T-cell (primary cell): ENCODE data around the gene DTX2. TPM values are rescaled to one million over a fixed set of nuclear protein-coding genes. Genes with fewer than 3 reads are reported as not detected.
"Not testable (repeated sequence)": the region's sequence is repeated elsewhere in the genome, so short reads cannot be mapped to it uniquely, and the experiment has no call there.

ENCODE experiments used
- ATAC-seq, 4 experiments: fragments of 200-7000 bp in 3 of 4; fragments of 150-1000 bp in 1 of 4; cut with Tn5 transposase; replicated peaks in 1 of 4; 1 replicate in 3 of 4; 2 replicates in 1 of 4; pipeline ENCODE4 v1.10.0; 2021; ENCODE audit warnings: moderate library complexity in 3 of 4, mild to moderate bottlenecking in 2 of 4, moderate number of reproducible peaks in 1 of 4
- CTCF ChIA-PET, 2 donors: fragments of 300-600 bp; sonication (Branson Sonifier 250); formaldehyde crosslinking; loops; one replicate each; lab custom pipeline; 2022; ENCODE audit warnings: antibody characterized with exemption in 2 of 2; lab: Charles Lee
- POLR2A ChIA-PET, 2 donors: fragments of 300-600 bp; sonication (Branson Sonifier 250); formaldehyde crosslinking; loops; one replicate each; lab custom pipeline; 2022; ENCODE audit warnings: antibody characterized with exemption in 2 of 2; lab: Charles Lee
- DNase-seq, 35 experiments: peaks; one replicate each; pipeline versions ENCODE4 v3.0.0 to v3.0.0-alpha.2; 2013 to 2023
- H3K27ac ChIP-seq: one replicate; pipeline ENCODE4 v1.5.1; 2013; ENCODE audit warnings: low read length
- H3K27me3 ChIP-seq, 2 experiments: replicated peaks in 1 of 2; 1 replicate in 1 of 2; 2 replicates in 1 of 2; pipeline versions ENCODE4 v1.6.1 to v1.7.0; 2013; ENCODE audit warnings: low read length in 1 of 2, mixed read lengths in 1 of 2; ENCODE audit not compliant: control insufficient read depth in 2 of 2, insufficient read depth in 2 of 2; ENCODE audit errors: extremely low read depth in 1 of 2
- H3K36me3 ChIP-seq, 2 donors: 1 replicate in 1 of 2; 2 replicates in 1 of 2; pipeline versions ENCODE4 v1.6.1 to v1.7.0; 2013; ENCODE audit warnings: low read length in 1 of 2; ENCODE audit not compliant: control insufficient read depth in 2 of 2, insufficient read depth in 1 of 2; ENCODE audit errors: extremely low read depth in 1 of 2
- H3K4me1 ChIP-seq, 2 experiments: 1 replicate in 1 of 2; 2 replicates in 1 of 2; pipeline versions ENCODE4 v1.6.1 to v1.7.0; 2013; ENCODE audit warnings: low read length in 2 of 2, mixed read lengths in 1 of 2; ENCODE audit not compliant: insufficient read depth in 2 of 2, control insufficient read depth in 1 of 2; ENCODE audit errors: extremely low read depth in 1 of 2
- H3K4me3 ChIP-seq, 2 donors: 1 replicate in 1 of 2; 2 replicates in 1 of 2; pipeline versions ENCODE4 v1.5.1 to v1.7.0; 2013; ENCODE audit warnings: mild to moderate bottlenecking in 2 of 2, low read length in 1 of 2, moderate library complexity in 1 of 2; ENCODE audit not compliant: control insufficient read depth in 1 of 2; ENCODE audit errors: extremely low read depth in 1 of 2
- H3K9me3 ChIP-seq: 2 replicates; pipeline ENCODE4 v1.7.0; 2013
- H3K27ac Mint-ChIP-seq, 2 donors: one replicate each; pipeline ENCODE4 v1.8.0; 2020 to 2021; ENCODE audit warnings: mild to moderate bottlenecking in 2 of 2, mixed read lengths in 2 of 2
- H3K27me3 Mint-ChIP-seq, 2 donors: one replicate each; pipeline ENCODE4 v1.8.0; 2021 to 2022; ENCODE audit warnings: mixed read lengths in 2 of 2
- H3K36me3 Mint-ChIP-seq: one replicate; pipeline ENCODE4 v1.8.0; 2021; ENCODE audit warnings: mixed read lengths
- H3K4me1 Mint-ChIP-seq, 3 donors: one replicate each; pipeline ENCODE4 v1.8.0; 2020 to 2022; ENCODE audit warnings: mixed read lengths in 3 of 3, mild to moderate bottlenecking in 1 of 3
- H3K4me3 Mint-ChIP-seq, 3 donors: one replicate each; pipeline ENCODE4 v1.8.0; 2020 to 2022; ENCODE audit warnings: mild to moderate bottlenecking in 3 of 3, mixed read lengths in 3 of 3, moderate library complexity in 3 of 3
- H3K9me3 Mint-ChIP-seq, 3 donors: one replicate each; pipeline ENCODE4 v1.8.0; 2020 to 2022; ENCODE audit warnings: mixed read lengths in 3 of 3
- WGBS: methylation state at CpG from one replicate; pipeline ENCODE4 v1.1.5; 2013; ENCODE audit warnings: missing lambda C conversion rate; ENCODE audit not compliant: insufficient coverage; 5-methylcytosine and 5-hydroxymethylcytosine counted together
- total RNA-seq, 35 experiments: library from RNA in 6 of 35; stranded (reverse) in 6 of 35; fragments of 120-200 nt in 1 of 35; gene quantifications; one replicate each; pipeline versions ENCODE4 v1.2.1 to v1.2.4 and lab custom pipeline; 2013 to 2026

The DTX2 gene
- total RNA-seq, 5 donors from 2014 or later (not counting 1 experiment from before 2014, with no cell fraction given), result 29.0 to 56.6 (median 42.3) TPM

GRCh38 chr7:76497918-76498582 is 36.5 kb downstream of the DTX2 start:
- WGBS, result no CpG with 5 or more reads among the region's 27 CpGs
- POLR2A ChIA-PET, H3K9me3 Mint-ChIP-seq, ATAC-seq, H3K27ac ChIP-seq, H3K27me3 Mint-ChIP-seq, H3K4me1 Mint-ChIP-seq, H3K9me3 ChIP-seq, DNase-seq, H3K27me3 ChIP-seq, H3K4me3 Mint-ChIP-seq, CTCF ChIA-PET, H3K4me3 ChIP-seq, H3K36me3 ChIP-seq, H3K27ac Mint-ChIP-seq, H3K4me1 ChIP-seq: not testable (repeated sequence)
- peaks cover 15% of the 10 kb centered on the region for H3K36me3 Mint-ChIP-seq

GRCh38 chr7:76498583-76499200 is 37.2 kb downstream of the DTX2 start:
- H3K9me3 ChIP-seq, H3K27ac Mint-ChIP-seq, H3K9me3 Mint-ChIP-seq, H3K4me3 ChIP-seq, H3K4me1 ChIP-seq, H3K4me1 Mint-ChIP-seq, POLR2A ChIA-PET, ATAC-seq, H3K4me3 Mint-ChIP-seq, H3K27ac ChIP-seq, H3K36me3 ChIP-seq, H3K27me3 Mint-ChIP-seq, H3K27me3 ChIP-seq, DNase-seq, CTCF ChIA-PET: not testable (repeated sequence)
- WGBS, result no CpG with 5 or more reads among the region's 10 CpGs
- H3K36me3 Mint-ChIP-seq, result peaks cover 18% of the 10 kb centered on the region

GRCh38 chr7:76499201-76499923 is 37.9 kb downstream of the DTX2 start:
- H3K36me3 ChIP-seq, H3K4me3 Mint-ChIP-seq, POLR2A ChIA-PET, H3K9me3 ChIP-seq, H3K4me1 Mint-ChIP-seq, H3K27ac ChIP-seq, H3K27me3 Mint-ChIP-seq, H3K9me3 Mint-ChIP-seq, H3K4me1 ChIP-seq, H3K4me3 ChIP-seq, H3K27me3 ChIP-seq: not testable (repeated sequence)
- no CpG with 5 or more reads among the region's 28 CpGs for WGBS
- CTCF ChIA-PET, result interaction anchor here in 1 of 2 donors (0.5 kb wide), 1 partner anchor 322 kb away, joined by 3 read pairs; no protein-coding TSS in a partner anchor
- Mint-ChIP-seq H3K27ac (peak overlapping the region in 1 of 2 donors; percentile 16), H3K36me3 (peaks cover 18% of the 10 kb centered on the region)
- DNase-seq (peak in 2 of 35 experiments; percentile 10 to 13), ATAC-seq (peak in 1 of 4 experiments; percentile 67)

GRCh38 chr7:76499924-76500241 is 38.4 kb downstream of the DTX2 start:
- no CpG with 5 or more reads among the region's 19 CpGs for WGBS
- POLR2A ChIA-PET, H3K4me1 ChIP-seq, H3K4me3 ChIP-seq, H3K36me3 ChIP-seq, H3K27me3 Mint-ChIP-seq, H3K4me3 Mint-ChIP-seq, H3K4me1 Mint-ChIP-seq, H3K9me3 Mint-ChIP-seq, H3K27me3 ChIP-seq, H3K9me3 ChIP-seq, H3K27ac ChIP-seq: not testable (repeated sequence)
- Mint-ChIP-seq H3K36me3 (peaks cover 22% of the 10 kb centered on the region), H3K27ac (peak overlapping the region in 1 of 2 donors; percentile 16)
- CTCF ChIA-PET, result interaction anchor here in 1 of 2 donors (0.5 kb wide), 1 partner anchor 322 kb away, joined by 3 read pairs; no protein-coding TSS in a partner anchor
- DNase-seq, result peak in 1 of 35 experiments; percentile 12
- peak in 3 of 4 experiments; percentile 50 to 90 (median 59) for ATAC-seq

- H3K36me3 ChIP-seq, result not testable (repeated sequence)
- POLR2A ChIA-PET, result interaction anchor here in 1 of 2 donors (0.7 kb wide), 1 partner anchor 184 kb away, joined by 5 read pairs; no protein-coding TSS in a partner anchor
These were observed 40.7 kb downstream of the DTX2 start for GRCh38 chr7:76502224-76502623.

GRCh38 chr7:76502836-76503235 is 41.3 kb downstream of the DTX2 start:
- H3K4me1 ChIP-seq, DNase-seq, CTCF ChIA-PET, H3K27me3 Mint-ChIP-seq, H3K9me3 ChIP-seq, H3K9me3 Mint-ChIP-seq, ATAC-seq, H3K4me3 ChIP-seq, H3K4me3 Mint-ChIP-seq, H3K27ac Mint-ChIP-seq, H3K27me3 ChIP-seq, H3K27ac ChIP-seq, H3K4me1 Mint-ChIP-seq, POLR2A ChIA-PET: not testable (repeated sequence)
- H3K36me3 ChIP-seq, result peaks cover 10 to 11% of the 10 kb centered on the region in 2 donors
- 90% methylated on average over 9 of the region's 16 CpGs for WGBS
- peaks cover 32% of the 10 kb centered on the region for H3K36me3 Mint-ChIP-seq

More at GRCh38 chr7:76502224-76502623, 40.7 kb downstream of the DTX2 start:
- 93% methylated on average over 8 of the region's 13 CpGs for WGBS
- H3K4me3 ChIP-seq, H3K9me3 ChIP-seq, H3K27me3 ChIP-seq, H3K27ac Mint-ChIP-seq, H3K9me3 Mint-ChIP-seq, ATAC-seq, CTCF ChIA-PET, H3K4me1 ChIP-seq, H3K27me3 Mint-ChIP-seq, H3K4me1 Mint-ChIP-seq, DNase-seq, H3K4me3 Mint-ChIP-seq, H3K27ac ChIP-seq: not testable (repeated sequence)
- H3K36me3 Mint-ChIP-seq, result peaks cover 32% of the 10 kb centered on the region
